HUDEP-2 (cell line): ENCODE measurements around the gene RNF186.
"Not testable (repeated sequence)": the region's sequence is repeated elsewhere in the genome, so short reads cannot be mapped to it uniquely, and the experiment has no call there.

ENCODE experiments used
- DNase-seq, 76 experiments: peaks; one replicate each; lab custom pipeline; 2025; ENCODE audit not compliant: unreplicated experiment in 76 of 76; lab: John Stamatoyannopoulos, UW

RNF186 gene

GRCh38 chr1:19814681-19815503, at the start of gene RNF186:
TSS of gene RNF186 (minus strand) at chr1:19815283. CDS start at chr1:19815101, 182 bp downstream.
- DNase-seq, result no peak

- no peak for DNase-seq
These were observed 49.6 kb upstream of the RNF186 start for GRCh38 chr1:19864570-19865160.

GRCh38 chr1:19862944-19863343, 47.9 kb upstream of the RNF186 start:
- DNase-seq, result no peak

GRCh38 chr1:19861842-19862530, 46.9 kb upstream of the RNF186 start:
- no peak for DNase-seq

GRCh38 chr1:19861034-19861433, 46.0 kb upstream of the RNF186 start:
- DNase-seq, result no peak

GRCh38 chr1:19860418-19860817, 45.3 kb upstream of the RNF186 start:
- no peak for DNase-seq

- no peak for DNase-seq
These were observed 44.8 kb upstream of the RNF186 start for GRCh38 chr1:19859876-19860275.

- DNase-seq, result no peak
These were observed 43.8 kb upstream of the RNF186 start for GRCh38 chr1:19858893-19859292.

GRCh38 chr1:19854866-19855265, 39.8 kb upstream of the RNF186 start:
- DNase-seq, result no peak

GRCh38 chr1:19852036-19852435, 37.0 kb upstream of the RNF186 start:
- DNase-seq, result no peak

- no peak for DNase-seq
These were observed 35.1 kb upstream of the RNF186 start for GRCh38 chr1:19850214-19850613.

- DNase-seq, result not testable (repeated sequence)
These were observed 34.2 kb upstream of the RNF186 start for GRCh38 chr1:19849307-19849706.

- not testable (repeated sequence) for DNase-seq
These were observed 32.3 kb upstream of the RNF186 start for GRCh38 chr1:19847334-19847733.

- DNase-seq, result no peak
These were observed 31.3 kb upstream of the RNF186 start for GRCh38 chr1:19846338-19846737.

GRCh38 chr1:19845555-19845954, 30.5 kb upstream of the RNF186 start:
- no peak for DNase-seq

- DNase-seq, result no peak
These were observed 29.8 kb upstream of the RNF186 start for GRCh38 chr1:19844731-19845495.

GRCh38 chr1:19840228-19840627, 25.1 kb upstream of the RNF186 start:
- no peak for DNase-seq

GRCh38 chr1:19837866-19838265, 22.8 kb upstream of the RNF186 start:
- no peak for DNase-seq

- DNase-seq, result no peak
These were observed 20.5 kb upstream of the RNF186 start for GRCh38 chr1:19835578-19835977.

GRCh38 chr1:19831441-19831840, 16.4 kb upstream of the RNF186 start:
- DNase-seq, result no peak

GRCh38 chr1:19828546-19828945, 13.5 kb upstream of the RNF186 start:
- DNase-seq, result no peak
